ENCODE measurements around the gene CUBN. TPM values are rescaled to one million over a fixed set of nuclear protein-coding genes. Genes with fewer than 3 reads are reported as not detected.

The CUBN gene
- polyA plus RNA-seq, 2 of the 4 experiments (the other 2 are of a cell fraction): 0.08 to 0.28 TPM

- peaks cover 5% of the 10 kb centered on the region; the same call in 2 of the 3 replicates for H3K9me3 ChIP-seq
- ChIA-PET POLR2A (no interaction called here), CTCF (no interaction called here)
- WGBS (ENCODE audit: missing lambda C conversion rate): 49% methylated on average over 3 of the region's 3 CpGs
- no peaks in the 10 kb centered on the region for H3K4me1 ChIP-seq
- DNase-seq (ENCODE audit: low read depth in 1 of 2, low spot score in 1 of 2) (no peak), FAIRE-seq (no peak), ATAC-seq (no peak)
- H3K27ac ChIP-seq: no peak overlapping the region
- no peak overlapping the region for H3K4me2 ChIP-seq
- TF ChIP-seq RARB (CRISPR knock-in tag; IDR thresholded peaks at IDR 0.05) (no peak), CHD2 (IDR thresholded peaks at IDR 0.05; ENCODE audit: low read length, partially characterized antibody) (no peak), ZFP36 (IDR thresholded peaks at IDR 0.05; ENCODE audit: borderline replicate concordance, partially characterized antibody) (no peak), HMGXB4 (CRISPR knock-in tag; IDR thresholded peaks at IDR 0.05; ENCODE audit: borderline replicate concordance) (no peak), EHF (CRISPR knock-in tag; IDR thresholded peaks at IDR 0.05) (no peak), CHD4 (IDR thresholded peaks at IDR 0.05; ENCODE audit: borderline replicate concordance) (no peak), JUN (IDR thresholded peaks at IDR 0.05) (no peak), TP53 (CRISPR knock-in tag; IDR thresholded peaks at IDR 0.05) (no peak)
- no peak overlapping the region for H3K4me3 ChIP-seq
These were observed 76.1 kb downstream of the CUBN start for GRCh38 chr10:17053513-17053912.

GRCh38 chr10:17053061-17053460, 76.5 kb downstream of the CUBN start:
- Histone ChIP-seq H3K4me3 (no peak overlapping the region), H3K27ac (no peak overlapping the region), H3K4me2 (no peak overlapping the region), H3K4me1 (no peaks in the 10 kb centered on the region), H3K9me3 (peaks cover 5% of the 10 kb centered on the region; the same call in 2 of the 3 replicates)
- FAIRE-seq: no peak
- no peak for ATAC-seq
- POLR2A ChIA-PET: no interaction called here
- no peak for DNase-seq (ENCODE audit: low read depth in 1 of 2, low spot score in 1 of 2)
- no peak for TF ChIP-seq BHLHE40 (IDR thresholded peaks at IDR 0.05; ENCODE audit: low read depth, low read length)
- CTCF ChIA-PET: no interaction called here

- ATAC-seq (no peak), FAIRE-seq (no peak), DNase-seq (ENCODE audit: low read depth in 1 of 2, low spot score in 1 of 2) (no peak)
- 58% methylated on average over 3 of the region's 3 CpGs for WGBS (ENCODE audit: missing lambda C conversion rate)
- ChIA-PET CTCF (no interaction called here), POLR2A (no interaction called here)
- H3K4me3 ChIP-seq: no peak overlapping the region
- TF ChIP-seq KDM1A (IDR thresholded peaks at IDR 0.05; ENCODE audit: low read depth) (no peak), HOXB13 (CRISPR knock-in tag; IDR thresholded peaks at IDR 0.05; ENCODE audit: low read depth) (no peak), KDM5A (IDR thresholded peaks at IDR 0.05) (no peak), EP300 (IDR thresholded peaks at IDR 0.05) (no peak), CTCF (IDR thresholded peaks at IDR 0.05) (no peak), ZNF302 (CRISPR knock-in tag; IDR thresholded peaks at IDR 0.05) (no peak)
- H3K4me1 ChIP-seq: no peaks in the 10 kb centered on the region
- H3K27ac ChIP-seq: no peak overlapping the region
- peaks cover 5% of the 10 kb centered on the region; the same call in 2 of the 3 replicates for H3K9me3 ChIP-seq
- H3K4me2 ChIP-seq: no peak overlapping the region
These were observed 77.8 kb downstream of the CUBN start for GRCh38 chr10:17051851-17052250.

GRCh38 chr10:17049195-17049594, 80.4 kb downstream of the CUBN start:
- TF ChIP-seq CHD2 (IDR thresholded peaks at IDR 0.05; ENCODE audit: low read length, partially characterized antibody) (no peak), NFE2L2 (conservative IDR thresholded peaks at IDR 0.05; ENCODE audit: low read length) (no peak), REST (IDR thresholded peaks at IDR 0.05) (no peak), EHF (CRISPR knock-in tag; IDR thresholded peaks at IDR 0.05) (no peak), PHF8 (IDR thresholded peaks at IDR 0.05; ENCODE audit: borderline replicate concordance, low read depth) (no peak), HOXB13 (CRISPR knock-in tag; IDR thresholded peaks at IDR 0.05; ENCODE audit: low read depth) (no peak), SREBF2 (IDR thresholded peaks at IDR 0.05) (no peak), TP53 (CRISPR knock-in tag; IDR thresholded peaks at IDR 0.05) (no peak), FOSL2 (IDR thresholded peaks at IDR 0.05) (no peak), FOSL2 (CRISPR knock-in tag; IDR thresholded peaks at IDR 0.05) (no peak), RFX5 (IDR thresholded peaks at IDR 0.05) (no peak)
- no peak overlapping the region for H3K27ac ChIP-seq
- DNase-seq (ENCODE audit: low read depth in 1 of 2, low spot score in 1 of 2): no peak
- H3K9me3 ChIP-seq: peaks cover 5% of the 10 kb centered on the region; the same call in 2 of the 3 replicates
- no peak for ATAC-seq
- ChIA-PET CTCF (interaction anchor here (0.6 kb wide), 1 partner anchor 29 kb away, joined by 3 read pairs; no protein-coding TSS in a partner anchor), POLR2A (no interaction called here)
- no peak for FAIRE-seq
- H3K4me3 ChIP-seq: no peak overlapping the region
- H3K4me1 ChIP-seq: no peaks in the 10 kb centered on the region
- no peak overlapping the region for H3K4me2 ChIP-seq
- 78% methylated on average over 1 of the region's 1 CpG for WGBS (ENCODE audit: missing lambda C conversion rate)
